Prostate gland (tissue), 2 donors: ENCODE measurements around the gene WDR18.
A peak's percentile ranks its signal among the peaks of the same experiment; 100 is the strongest.

Experiments
- CTCF ChIP-seq, 4 experiments: fragments of 200-600 bp in 2 of 4; fragments of 450-650 bp in 2 of 4; sonication (generic) in 2 of 4; IDR thresholded peaks; 1 replicate in 3 of 4; 2 replicates in 1 of 4; pipeline ENCODE4 v1.5.1; 2016 to 2019; ENCODE audit warnings: antibody characterized with exemption in 4 of 4, mild to moderate bottlenecking in 2 of 4, moderate library complexity in 2 of 4
- POLR2A ChIP-seq: fragments of 450-650 bp; IDR thresholded peaks from one replicate; pipeline ENCODE4 v1.6.1; 2016; ENCODE audit warnings: antibody characterized with exemption, mild to moderate bottlenecking
- POLR2AphosphoS5 ChIP-seq: sonication (generic); formaldehyde crosslinking; IDR thresholded peaks from one replicate; pipeline ENCODE4 v1.6.1; 2017; ENCODE audit warnings: antibody characterized with exemption

- no peak for TF ChIP-seq CTCF (IDR thresholded peaks at IDR 0.05)
- TF ChIP-seq POLR2AphosphoS5 = peak; percentile 17
- TF ChIP-seq POLR2A = no peak
Observed at GRCh38 chr19:958967-959855, 24.9 kb upstream of the WDR18 start.
